Calu3 (cell line): ENCODE results near the gene TMEM108. TPM values are rescaled to one million over a fixed set of nuclear protein-coding genes. Genes with fewer than 3 reads are reported as not detected.

Source experiments
- BruUV-seq: library from RNA; stranded (reverse); fragments of 400-500 nt; replicated peaks from 2 replicates; lab custom pipeline; 2021; lab: Mats Ljungman, UMichigan
- CTCF ChIA-PET: fragments of 300-600 bp; sonication (Branson Sonifier 250); formaldehyde crosslinking; loops from one replicate; lab custom pipeline; 2022; ENCODE audit warnings: antibody characterized with exemption; lab: Charles Lee
- DNase-seq: peaks from one replicate; pipeline ENCODE4 v3.0.0; 2022
- H3K27ac Mint-ChIP-seq: one replicate; pipeline ENCODE4 v1.8.0; 2022; ENCODE audit warnings: mixed read lengths; ENCODE audit not compliant: unreplicated experiment
- H3K27me3 Mint-ChIP-seq: one replicate; pipeline ENCODE4 v1.8.0; 2022; ENCODE audit warnings: mixed read lengths; ENCODE audit not compliant: unreplicated experiment
- H3K36me3 Mint-ChIP-seq: one replicate; pipeline ENCODE4 v1.8.0; 2022; ENCODE audit warnings: mild to moderate bottlenecking, moderate library complexity, mixed read lengths; ENCODE audit not compliant: insufficient read depth, unreplicated experiment
- H3K4me1 Mint-ChIP-seq: one replicate; pipeline ENCODE4 v1.8.0; 2022; ENCODE audit warnings: mild to moderate bottlenecking, low read depth, mixed read lengths; ENCODE audit not compliant: unreplicated experiment
- H3K4me3 Mint-ChIP-seq: one replicate; pipeline ENCODE4 v1.8.0; 2022; ENCODE audit warnings: mild to moderate bottlenecking, low read depth, moderate library complexity, mixed read lengths; ENCODE audit not compliant: unreplicated experiment
- H3K9me3 Mint-ChIP-seq: one replicate; pipeline ENCODE4 v1.8.0; 2022; ENCODE audit warnings: low read depth, mixed read lengths; ENCODE audit not compliant: unreplicated experiment
- CTCF ChIP-seq: fragments of 200-600 bp; IDR thresholded peaks from one replicate; pipeline ENCODE4 v1.8.0; 2022; ENCODE audit warnings: antibody characterized with exemption; ENCODE audit not compliant: unreplicated experiment
- intact Hi-C: fragments of 100-400 bp; cut with micrococcal nuclease; formaldehyde crosslinking; loops from one replicate; pipeline ENCODE4 v1.10.0; 2022; ENCODE audit not compliant: unreplicated experiment
- total RNA-seq: library from RNA; stranded (reverse); gene quantifications from 2 replicates; pipeline ENCODE4 v1.2.3, GENCODE V29; 2022

TMEM108 gene
- total RNA-seq, 1 experiment from 2014 or later, result not detected

GRCh38 chr3:133083395-133083794 is 45.2 kb downstream of the TMEM108 start:
- H3K27ac Mint-ChIP-seq, result no peak overlapping the region
- no TSS peak for BruUV-seq
- intact Hi-C loops, result no loop called here
- CTCF ChIA-PET, result no interaction called here
- no peaks in the 10 kb centered on the region for H3K9me3 Mint-ChIP-seq
- peaks cover 20% of the 10 kb centered on the region for H3K27me3 Mint-ChIP-seq
- TF ChIP-seq CTCF, result no peak
- no peak overlapping the region for H3K4me3 Mint-ChIP-seq
- no peaks in the 10 kb centered on the region for H3K4me1 Mint-ChIP-seq
- no peak for DNase-seq
- H3K36me3 Mint-ChIP-seq, result no peaks in the 10 kb centered on the region

- H3K27me3 Mint-ChIP-seq, result no peaks in the 10 kb centered on the region
- H3K4me3 Mint-ChIP-seq, result no peak overlapping the region
- H3K9me3 Mint-ChIP-seq, result no peaks in the 10 kb centered on the region
- intact Hi-C loops, result no loop called here
- H3K27ac Mint-ChIP-seq, result no peak overlapping the region
- CTCF ChIA-PET, result interaction anchor here (0.7 kb wide), 1 partner anchor 651 kb away, joined by 4 read pairs; no protein-coding TSS in a partner anchor
- no peak for TF ChIP-seq CTCF
- DNase-seq, result no peak
- no peaks in the 10 kb centered on the region for H3K4me1 Mint-ChIP-seq
- no TSS peak for BruUV-seq
- H3K36me3 Mint-ChIP-seq, result no peaks in the 10 kb centered on the region
Observed at GRCh38 chr3:133089906-133090485, 51.8 kb downstream of the TMEM108 start.

- no TSS peak for BruUV-seq
- no peaks in the 10 kb centered on the region for H3K9me3 Mint-ChIP-seq
Observed at GRCh38 chr3:133092681-133093080, 54.5 kb downstream of the TMEM108 start.

GRCh38 chr3:133093366-133093765 is 55.2 kb downstream of the TMEM108 start:
- TF ChIP-seq CTCF, result no peak
- DNase-seq, result no peak
- Mint-ChIP-seq H3K36me3 (no peaks in the 10 kb centered on the region), H3K27ac (no peak overlapping the region), H3K4me1 (no peaks in the 10 kb centered on the region), H3K4me3 (no peak overlapping the region), H3K27me3 (peaks cover 14% of the 10 kb centered on the region), H3K9me3 (no peaks in the 10 kb centered on the region)
- CTCF ChIA-PET, result no interaction called here
- intact Hi-C loops, result no loop called here
- BruUV-seq, result no TSS peak

More at GRCh38 chr3:133092681-133093080, 54.5 kb downstream of the TMEM108 start:
- intact Hi-C loops, result no loop called here
- CTCF ChIA-PET, result interaction anchor here (0.6 kb wide), 1 partner anchor 42 kb away, joined by 3 read pairs; no protein-coding TSS in a partner anchor
- H3K27me3 Mint-ChIP-seq, result peaks cover 7% of the 10 kb centered on the region
- H3K4me1 Mint-ChIP-seq, result no peaks in the 10 kb centered on the region
- no peak overlapping the region for H3K27ac Mint-ChIP-seq
- H3K4me3 Mint-ChIP-seq, result no peak overlapping the region
- no peak for TF ChIP-seq CTCF
- no peak for DNase-seq
- no peaks in the 10 kb centered on the region for H3K36me3 Mint-ChIP-seq
